ENCODE measurements around the gene PSKH1. TPM values are rescaled to one million over a fixed set of nuclear protein-coding genes. Genes with fewer than 3 reads are reported as not detected.

The PSKH1 gene
- polyA plus RNA-seq, 1 donor from 2014 or later: 3.8 TPM

DNA sequence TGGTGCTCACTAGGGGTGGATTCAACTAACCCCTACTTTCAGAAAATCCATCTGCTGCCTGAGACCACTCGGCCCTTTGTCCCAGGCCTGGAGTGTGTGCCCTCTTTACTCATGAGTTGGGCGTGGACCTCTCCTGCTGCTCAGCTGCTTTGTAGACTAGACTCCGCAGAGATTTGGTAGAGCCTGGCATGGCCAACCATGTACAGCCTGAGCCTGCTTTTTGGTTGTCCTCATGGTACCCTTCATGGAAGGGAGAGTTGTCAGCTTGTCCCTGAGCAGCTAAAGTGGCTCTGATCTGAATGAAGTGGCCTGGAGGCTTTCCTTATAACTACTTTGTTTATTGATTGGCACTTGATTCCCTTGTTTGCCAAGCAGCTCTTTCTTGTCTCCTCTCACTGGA is 18.7 kb upstream of the PSKH1 start:
- Histone ChIP-seq H3K9me2 (ENCODE audit: insufficient read depth, low read length) (no peaks in the 10 kb centered on the region), H3K9me3 (ENCODE audit: low read length) (no peaks in the 10 kb centered on the region), H3K4me2 (ENCODE audit: low read length) (peak overlapping the region; percentile 72), H3K79me2 (replicated peaks; ENCODE audit: insufficient read depth, low read length) (peaks cover 26% of the 10 kb centered on the region), H3K9ac (ENCODE audit: low read length) (peak overlapping the region; percentile 88), H2AFZ (ENCODE audit: low read depth, low read length) (no peak overlapping the region), H3K36me3 (ENCODE audit: insufficient read depth, low read length) (no peaks in the 10 kb centered on the region), H3K27ac (ENCODE audit: low read length) (no peak overlapping the region), H3F3A (ENCODE audit: insufficient read depth, low read length, poor library complexity, severe bottlenecking) (no peaks in the 10 kb centered on the region), H3K4me3 (ENCODE audit: low read length) (peak overlapping the region; percentile 87), H3K27me3 (ENCODE audit: insufficient read depth, low read depth, low read length) (no peaks in the 10 kb centered on the region), H4K20me1 (ENCODE audit: insufficient read depth) (no peaks in the 10 kb centered on the region)
- TF ChIP-seq POLR2AphosphoS5 (IDR thresholded peaks at IDR 0.05) (no peak), EZH2 (IDR thresholded peaks at IDR 0.05; ENCODE audit: borderline replicate concordance, insufficient read depth, low read length, poor library complexity, severe bottlenecking) (no peak), MXI1 (conservative IDR thresholded peaks at IDR 0.05; ENCODE audit: poor library complexity, severe bottlenecking) (no peak), RAD21 (conservative IDR thresholded peaks at IDR 0.05) (no peak), EP300 (conservative IDR thresholded peaks at IDR 0.05; ENCODE audit: poor library complexity, severe bottlenecking) (no peak), TAF1 (IDR thresholded peaks at IDR 0.05; ENCODE audit: low read depth) (no peak), SMC3 (conservative IDR thresholded peaks at IDR 0.05; ENCODE audit: poor library complexity) (no peak)
- TF ChIP-seq, protein P1, sequence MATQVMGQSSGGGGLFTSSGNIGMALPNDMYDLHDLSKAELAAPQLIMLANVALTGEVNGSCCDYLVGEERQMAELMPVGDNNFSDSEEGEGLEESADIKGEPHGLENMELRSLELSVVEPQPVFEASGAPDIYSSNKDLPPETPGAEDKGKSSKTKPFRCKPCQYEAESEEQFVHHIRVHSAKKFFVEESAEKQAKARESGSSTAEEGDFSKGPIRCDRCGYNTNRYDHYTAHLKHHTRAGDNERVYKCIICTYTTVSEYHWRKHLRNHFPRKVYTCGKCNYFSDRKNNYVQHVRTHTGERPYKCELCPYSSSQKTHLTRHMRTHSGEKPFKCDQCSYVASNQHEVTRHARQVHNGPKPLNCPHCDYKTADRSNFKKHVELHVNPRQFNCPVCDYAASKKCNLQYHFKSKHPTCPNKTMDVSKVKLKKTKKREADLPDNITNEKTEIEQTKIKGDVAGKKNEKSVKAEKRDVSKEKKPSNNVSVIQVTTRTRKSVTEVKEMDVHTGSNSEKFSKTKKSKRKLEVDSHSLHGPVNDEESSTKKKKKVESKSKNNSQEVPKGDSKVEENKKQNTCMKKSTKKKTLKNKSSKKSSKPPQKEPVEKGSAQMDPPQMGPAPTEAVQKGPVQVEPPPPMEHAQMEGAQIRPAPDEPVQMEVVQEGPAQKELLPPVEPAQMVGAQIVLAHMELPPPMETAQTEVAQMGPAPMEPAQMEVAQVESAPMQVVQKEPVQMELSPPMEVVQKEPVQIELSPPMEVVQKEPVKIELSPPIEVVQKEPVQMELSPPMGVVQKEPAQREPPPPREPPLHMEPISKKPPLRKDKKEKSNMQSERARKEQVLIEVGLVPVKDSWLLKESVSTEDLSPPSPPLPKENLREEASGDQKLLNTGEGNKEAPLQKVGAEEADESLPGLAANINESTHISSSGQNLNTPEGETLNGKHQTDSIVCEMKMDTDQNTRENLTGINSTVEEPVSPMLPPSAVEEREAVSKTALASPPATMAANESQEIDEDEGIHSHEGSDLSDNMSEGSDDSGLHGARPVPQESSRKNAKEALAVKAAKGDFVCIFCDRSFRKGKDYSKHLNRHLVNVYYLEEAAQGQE (IDR thresholded peaks at IDR 0.05; ENCODE audit: borderline replicate concordance): no peak
- TF ChIP-seq, protein P2, sequence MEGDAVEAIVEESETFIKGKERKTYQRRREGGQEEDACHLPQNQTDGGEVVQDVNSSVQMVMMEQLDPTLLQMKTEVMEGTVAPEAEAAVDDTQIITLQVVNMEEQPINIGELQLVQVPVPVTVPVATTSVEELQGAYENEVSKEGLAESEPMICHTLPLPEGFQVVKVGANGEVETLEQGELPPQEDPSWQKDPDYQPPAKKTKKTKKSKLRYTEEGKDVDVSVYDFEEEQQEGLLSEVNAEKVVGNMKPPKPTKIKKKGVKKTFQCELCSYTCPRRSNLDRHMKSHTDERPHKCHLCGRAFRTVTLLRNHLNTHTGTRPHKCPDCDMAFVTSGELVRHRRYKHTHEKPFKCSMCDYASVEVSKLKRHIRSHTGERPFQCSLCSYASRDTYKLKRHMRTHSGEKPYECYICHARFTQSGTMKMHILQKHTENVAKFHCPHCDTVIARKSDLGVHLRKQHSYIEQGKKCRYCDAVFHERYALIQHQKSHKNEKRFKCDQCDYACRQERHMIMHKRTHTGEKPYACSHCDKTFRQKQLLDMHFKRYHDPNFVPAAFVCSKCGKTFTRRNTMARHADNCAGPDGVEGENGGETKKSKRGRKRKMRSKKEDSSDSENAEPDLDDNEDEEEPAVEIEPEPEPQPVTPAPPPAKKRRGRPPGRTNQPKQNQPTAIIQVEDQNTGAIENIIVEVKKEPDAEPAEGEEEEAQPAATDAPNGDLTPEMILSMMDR (IDR thresholded peaks at IDR 0.05; ENCODE audit: poor library complexity, severe bottlenecking): no peak

DNA sequence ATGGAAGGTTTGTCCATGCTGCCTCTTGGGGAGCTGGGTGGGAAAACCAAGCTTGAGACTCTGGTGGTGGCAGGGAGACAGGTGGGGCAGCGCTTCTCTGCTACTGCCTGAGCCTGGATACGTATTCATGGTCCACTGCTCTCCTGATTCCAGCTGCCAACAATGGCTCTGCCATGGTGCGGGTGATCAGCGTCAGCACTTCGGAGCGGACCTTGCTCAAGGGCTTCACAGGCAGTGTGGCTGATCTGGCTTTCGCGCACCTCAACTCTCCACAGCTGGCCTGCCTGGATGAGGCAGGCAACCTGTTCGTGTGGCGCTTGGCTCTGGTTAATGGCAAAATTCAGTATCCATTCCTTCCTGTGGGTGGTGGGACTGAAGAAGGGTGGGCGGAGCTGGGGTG is 16.0 kb upstream of the PSKH1 start:
- Histone ChIP-seq H3K4me2 (ENCODE audit: low read length) (no peak overlapping the region), H2AFZ (ENCODE audit: low read depth, low read length) (no peak overlapping the region), H3K4me3 (ENCODE audit: low read length) (no peak overlapping the region), H3K9ac (ENCODE audit: low read length) (no peak overlapping the region), H3F3A (ENCODE audit: insufficient read depth, low read length, poor library complexity, severe bottlenecking) (no peaks in the 10 kb centered on the region), H3K36me3 (ENCODE audit: insufficient read depth, low read length) (no peaks in the 10 kb centered on the region), H3K9me2 (ENCODE audit: insufficient read depth, low read length) (no peaks in the 10 kb centered on the region), H3K27me3 (ENCODE audit: insufficient read depth, low read depth, low read length) (no peaks in the 10 kb centered on the region), H3K9me3 (ENCODE audit: low read length) (no peaks in the 10 kb centered on the region), H3K27ac (ENCODE audit: low read length) (no peak overlapping the region), H4K20me1 (ENCODE audit: insufficient read depth) (no peaks in the 10 kb centered on the region), H3K79me2 (replicated peaks; ENCODE audit: insufficient read depth, low read length) (peaks cover 26% of the 10 kb centered on the region)
- TF ChIP-seq TAF1 (IDR thresholded peaks at IDR 0.05; ENCODE audit: low read depth) (no peak), MXI1 (conservative IDR thresholded peaks at IDR 0.05; ENCODE audit: poor library complexity, severe bottlenecking) (no peak), POLR2AphosphoS5 (IDR thresholded peaks at IDR 0.05) (no peak), EZH2 (IDR thresholded peaks at IDR 0.05; ENCODE audit: borderline replicate concordance, insufficient read depth, low read length, poor library complexity, severe bottlenecking) (no peak), SMC3 (conservative IDR thresholded peaks at IDR 0.05; ENCODE audit: poor library complexity) (no peak), EP300 (conservative IDR thresholded peaks at IDR 0.05; ENCODE audit: poor library complexity, severe bottlenecking) (no peak), RAD21 (conservative IDR thresholded peaks at IDR 0.05) (no peak)
- TF ChIP-seq, protein P2 (IDR thresholded peaks at IDR 0.05; ENCODE audit: poor library complexity, severe bottlenecking): no peak
- TF ChIP-seq, protein P1 (IDR thresholded peaks at IDR 0.05; ENCODE audit: borderline replicate concordance): no peak
